Measurements from ENCODE around the gene ARHGEF28. TPM values are rescaled to one million over a fixed set of nuclear protein-coding genes. Genes with fewer than 3 reads are reported as not detected.

ARHGEF28 gene
- polyA plus RNA-seq, 3 donors, result not detected

- Mint-ChIP-seq H3K4me3 (no peak overlapping the region), H3K9me3 (peaks cover 0 to 5% (median 0%) of the 10 kb centered on the region in 7 donors), H3K36me3 (no peaks in the 10 kb centered on the region), H3K27me3 (ENCODE audit: low read depth in 3 of 3) (peaks cover 0 to 4% (median 0%) of the 10 kb centered on the region in 3 donors), H3K4me1 (peaks cover 11% of the 10 kb centered on the region), H3K27ac (no peak overlapping the region)
- H3K36me3 ChIP-seq (replicated peaks in 1 of 2; ENCODE audit: control insufficient read depth in 1 of 2, insufficient read depth in 2 of 2, low read length in 2 of 2), result no peaks in the 10 kb centered on the region
- no peak for TF ChIP-seq CTCF (IDR thresholded peaks at IDR 0.05)
- intact Hi-C loops (cut with micrococcal nuclease), result loop anchor here in 1 of 2 donors (10.0 kb wide), 1 partner anchor 1009 kb away; no protein-coding TSS in a partner anchor
- no peak overlapping the region for H3K4me2 ChIP-seq (replicated peaks; ENCODE audit: extremely low read depth, low read length, poor library complexity, severe bottlenecking)
- 95% methylated on average over 2 of the region's 3 CpGs for WGBS (ENCODE audit: insufficient coverage)
- no peak overlapping the region for H3K4me3 ChIP-seq (replicated peaks in 1 of 3; ENCODE audit: low read depth in 2 of 3, low read length in 3 of 3)
- H3K27me3 ChIP-seq (ENCODE audit: control insufficient read depth in 2 of 2, insufficient read depth in 2 of 2, low read length in 2 of 2), result no peaks in the 10 kb centered on the region
- no peak for DNase-seq
- no peak overlapping the region for H3K27ac ChIP-seq (ENCODE audit: low read depth in 1 of 2, low read length in 2 of 2)
- H3K79me2 ChIP-seq (ENCODE audit: insufficient read depth, low read length), result no peaks in the 10 kb centered on the region
- no peaks in the 10 kb centered on the region for H4K20me1 ChIP-seq (ENCODE audit: insufficient read depth, low read length)
- H3K4me1 ChIP-seq (ENCODE audit: control insufficient read depth in 1 of 2, insufficient read depth in 2 of 2, low read length in 2 of 2), result peaks cover 9 to 15% of the 10 kb centered on the region in 2 donors
- no peak overlapping the region for H2AFZ ChIP-seq (ENCODE audit: insufficient read depth, low read depth, low read length, poor library complexity, severe bottlenecking)
- H3K9me3 ChIP-seq (replicated peaks in 1 of 2; ENCODE audit: control insufficient read depth in 1 of 2, insufficient read depth in 1 of 2, low read length in 2 of 2), result no peaks in the 10 kb centered on the region
- H3K9ac ChIP-seq (ENCODE audit: insufficient read depth, low read length, poor library complexity, severe bottlenecking), result no peak overlapping the region
These were observed 280.3 kb downstream of the ARHGEF28 start for GRCh38 chr5:73906277-73906676.

- H3K27me3 Mint-ChIP-seq (ENCODE audit: low read depth in 3 of 3), result peaks cover 0 to 3% (median 0%) of the 10 kb centered on the region in 3 donors
- intact Hi-C loops (cut with micrococcal nuclease), result loop anchor here in 1 of 2 donors (10.0 kb wide), 1 partner anchor 1008 kb away; no protein-coding TSS in a partner anchor
- peaks cover 2 to 7% of the 10 kb centered on the region in 2 donors for H3K4me1 ChIP-seq (ENCODE audit: control insufficient read depth in 1 of 2, insufficient read depth in 2 of 2, low read length in 2 of 2)
- peaks cover 2% of the 10 kb centered on the region for H3K4me1 Mint-ChIP-seq
- no peak overlapping the region for H3K4me3 ChIP-seq (replicated peaks in 1 of 3; ENCODE audit: low read depth in 2 of 3, low read length in 3 of 3)
- no peaks in the 10 kb centered on the region for H3K9me3 ChIP-seq (replicated peaks in 1 of 2; ENCODE audit: control insufficient read depth in 1 of 2, insufficient read depth in 1 of 2, low read length in 2 of 2)
- H3K36me3 ChIP-seq (replicated peaks in 1 of 2; ENCODE audit: control insufficient read depth in 1 of 2, insufficient read depth in 2 of 2, low read length in 2 of 2), result no peaks in the 10 kb centered on the region
- no peak overlapping the region for H3K27ac Mint-ChIP-seq
- H3K9me3 Mint-ChIP-seq, result peaks cover 0 to 5% (median 0%) of the 10 kb centered on the region in 7 donors
- DNase-seq, result no peak
- H4K20me1 ChIP-seq (ENCODE audit: insufficient read depth, low read length), result no peaks in the 10 kb centered on the region
- H2AFZ ChIP-seq (ENCODE audit: insufficient read depth, low read depth, low read length, poor library complexity, severe bottlenecking), result no peak overlapping the region
- no peak overlapping the region for H3K27ac ChIP-seq (ENCODE audit: low read depth in 1 of 2, low read length in 2 of 2)
- H3K4me3 Mint-ChIP-seq, result no peak overlapping the region
- WGBS (ENCODE audit: insufficient coverage), result 100% methylated on average over 1 of the region's 3 CpGs
- H3K27me3 ChIP-seq (ENCODE audit: control insufficient read depth in 2 of 2, insufficient read depth in 2 of 2, low read length in 2 of 2), result no peaks in the 10 kb centered on the region
- no peak for TF ChIP-seq CTCF (IDR thresholded peaks at IDR 0.05)
- no peaks in the 10 kb centered on the region for H3K36me3 Mint-ChIP-seq
- no peaks in the 10 kb centered on the region for H3K79me2 ChIP-seq (ENCODE audit: insufficient read depth, low read length)
- H3K9ac ChIP-seq (ENCODE audit: insufficient read depth, low read length, poor library complexity, severe bottlenecking), result no peak overlapping the region
- H3K4me2 ChIP-seq (replicated peaks; ENCODE audit: extremely low read depth, low read length, poor library complexity, severe bottlenecking), result no peak overlapping the region
These were observed 281.2 kb downstream of the ARHGEF28 start for GRCh38 chr5:73907164-73907563.

Measured in CD14-positive monocyte (primary cell).